IMR-90 (cell line): ENCODE measurements around the gene SHISAL2B. TPM values are rescaled to one million over a fixed set of nuclear protein-coding genes. Genes with fewer than 3 reads are reported as not detected.

Experiments
- ATAC-seq: fragments of 200-7000 bp; cut with Tn5 transposase; 2 replicates; pipeline ENCODE4 v1.9.1; 2020; ENCODE audit warnings: low read depth, mild to moderate bottlenecking, moderate library complexity
- BruUV-seq: library from RNA; stranded (reverse); fragments of 400-500 nt; replicated peaks from 2 replicates; lab custom pipeline; 2021; lab: Mats Ljungman, UMichigan
- CTCF ChIA-PET: fragments of 300-600 bp; formaldehyde crosslinking; extraction: SDS; loops from one replicate; lab custom pipeline; 2021; ENCODE audit warnings: antibody characterized with exemption; lab: Yijun Ruan, JAX
- POLR2A ChIA-PET: fragments of 300-600 bp; sonication (Branson Sonifier 250); formaldehyde crosslinking; loops from one replicate; lab custom pipeline; 2022; ENCODE audit warnings: antibody characterized with exemption; ENCODE audit not compliant: unreplicated experiment; lab: Charles Lee
- DNase-seq: peaks from one replicate; pipeline ENCODE4 v3.0.0; 2013
- H2AFZ ChIP-seq: replicated peaks from 2 replicates; pipeline ENCODE3; 2013; ENCODE audit warnings: low read length, mild to moderate bottlenecking; ENCODE audit not compliant: poor library complexity
- H2AK5ac ChIP-seq: 2 replicates; pipeline ENCODE4 v1.6.1; 2013; ENCODE audit warnings: low read depth, low read length, inconsistent platforms
- H2AK9ac ChIP-seq: replicated peaks from 2 replicates; pipeline ENCODE3; 2013; ENCODE audit warnings: mild to moderate bottlenecking, low read depth, low read length, moderate library complexity; ENCODE audit not compliant: poor library complexity
- H2BK120ac ChIP-seq: 2 replicates; pipeline ENCODE4 v1.6.1; 2013; ENCODE audit warnings: low read depth, low read length, inconsistent platforms
- H2BK15ac ChIP-seq: 3 replicates; pipeline ENCODE4 v1.6.1; 2013; ENCODE audit warnings: low read depth, low read length, inconsistent platforms
- H2BK20ac ChIP-seq: 2 replicates; pipeline ENCODE4 v1.6.1; 2013; ENCODE audit warnings: low read depth, mild to moderate bottlenecking, inconsistent platforms, low read length, moderate library complexity
- H2BK5ac ChIP-seq: 2 replicates; pipeline ENCODE4 v1.6.1; 2013; ENCODE audit warnings: mild to moderate bottlenecking, low read depth, low read length, inconsistent platforms; ENCODE audit not compliant: poor library complexity, severe bottlenecking
- H3K14ac ChIP-seq: replicated peaks from 2 replicates; pipeline ENCODE4 v1.6.1; 2013; ENCODE audit warnings: low read depth, low read length, inconsistent platforms
- H3K18ac ChIP-seq: 2 replicates; pipeline ENCODE4 v1.6.1; 2013; ENCODE audit warnings: low read depth, low read length, control low read depth
- H3K23ac ChIP-seq: 2 replicates; pipeline ENCODE4 v1.6.1; 2013; ENCODE audit warnings: low read depth, low read length, inconsistent platforms
- H3K27ac ChIP-seq: 2 replicates; pipeline ENCODE4 v1.5.1; 2013; ENCODE audit warnings: mild to moderate bottlenecking, control low read depth, low read length; ENCODE audit not compliant: insufficient read depth
- H3K27me3 ChIP-seq: 2 replicates; pipeline ENCODE4 v1.6.1; 2013; ENCODE audit warnings: low read length; ENCODE audit not compliant: control insufficient read depth, insufficient read depth
- H3K36me3 ChIP-seq: 2 replicates; pipeline ENCODE4 v1.6.1; 2013; ENCODE audit warnings: low read length, mixed read lengths; ENCODE audit not compliant: control insufficient read depth, insufficient read depth
- H3K4ac ChIP-seq: 2 replicates; pipeline ENCODE4 v1.6.1; 2013; ENCODE audit warnings: low read depth, low read length, inconsistent platforms
- H3K4me1 ChIP-seq: 2 replicates; pipeline ENCODE4 v1.6.1; 2013; ENCODE audit warnings: low read length, mixed read lengths; ENCODE audit not compliant: control insufficient read depth, insufficient read depth
- H3K4me2 ChIP-seq: 2 replicates; pipeline ENCODE4 v1.6.1; 2013; ENCODE audit warnings: low read depth, mild to moderate bottlenecking, control low read depth, low read length, moderate library complexity
- H3K4me3 ChIP-seq: 2 replicates; pipeline ENCODE4 v1.5.1; 2013; ENCODE audit warnings: low read depth, mild to moderate bottlenecking, control low read depth, low read length, moderate library complexity; ENCODE audit not compliant: insufficient read depth
- H3K56ac ChIP-seq: 2 replicates; pipeline ENCODE4 v1.6.1; 2013; ENCODE audit warnings: low read length, inconsistent platforms; ENCODE audit not compliant: insufficient read depth; ENCODE audit errors: extremely low read depth
- H3K79me1 ChIP-seq, 2 experiments: 2 replicates each; pipeline ENCODE4 v1.6.1; 2013; ENCODE audit warnings: low read length in 2 of 2, inconsistent platforms in 1 of 2, low read depth in 1 of 2
- H3K9ac ChIP-seq: 2 replicates; pipeline ENCODE4 v1.6.1; 2013; ENCODE audit warnings: low read depth, low read length, control low read depth
- H3K9me1 ChIP-seq: 2 replicates; pipeline ENCODE4 v1.6.1; 2013; ENCODE audit warnings: low read length, inconsistent platforms; ENCODE audit not compliant: insufficient read depth
- H3K9me3 ChIP-seq: 2 replicates; pipeline ENCODE4 v1.6.1; 2013; ENCODE audit warnings: low read length; ENCODE audit not compliant: control insufficient read depth, insufficient read depth
- H4K20me1 ChIP-seq: 2 replicates; pipeline ENCODE4 v1.6.1; 2013; ENCODE audit warnings: low read length, inconsistent platforms; ENCODE audit not compliant: insufficient read depth
- H4K5ac ChIP-seq: 2 replicates; pipeline ENCODE4 v1.6.1; 2013; ENCODE audit warnings: mild to moderate bottlenecking, low read depth, low read length, control low read depth
- H4K8ac ChIP-seq, 2 experiments: 2 replicates each; pipeline ENCODE4 v1.6.1; 2013; ENCODE audit warnings: low read depth in 2 of 2, low read length in 2 of 2, control low read depth in 1 of 2, inconsistent platforms in 1 of 2
- H4K91ac ChIP-seq: 2 replicates; pipeline ENCODE4 v1.6.1; 2013; ENCODE audit warnings: low read depth, low read length, inconsistent platforms; ENCODE audit not compliant: insufficient read depth
- BHLHE40 ChIP-seq: fragments of 150-350 bp; IDR thresholded peaks from 2 replicates; pipeline ENCODE4 v1.6.1; 2016; ENCODE audit warnings: mild to moderate bottlenecking, low read depth, low read length
- MAZ ChIP-seq: IDR thresholded peaks from 2 replicates; pipeline ENCODE4 v1.6.1; 2012; ENCODE audit warnings: low read depth, mild to moderate bottlenecking, low read length, improper control_type of control experiment, moderate library complexity, borderline replicate concordance
- SMC3 ChIP-seq: fragments of 150-350 bp; IDR thresholded peaks from 2 replicates; pipeline ENCODE4 v1.6.1; 2016; ENCODE audit warnings: low read depth, mild to moderate bottlenecking, antibody characterized with exemption, low read length, moderate library complexity
- WGBS, 2 experiments: methylation state at CpG; one replicate each; pipeline versions ENCODE4 v1.1.5 to v1.1.7; 2013; ENCODE audit warnings: missing lambda C conversion rate in 2 of 2; ENCODE audit not compliant: insufficient read length in 1 of 2; ENCODE audit errors: extremely low coverage in 2 of 2; 5-methylcytosine and 5-hydroxymethylcytosine counted together
- dilution Hi-C: fragments of 300-500 bp; cut with HindIII; formaldehyde crosslinking; loops from one replicate; pipeline ENCODE4 v1.14.3; 2018; ENCODE audit warnings: low sequenced_read_pairs; ENCODE audit not compliant: unreplicated experiment
- in situ Hi-C: fragments of 300-500 bp; cut with MboI; formaldehyde crosslinking; loops from 3 replicates; pipeline ENCODE4 v1.14.3; 2019; ENCODE audit warnings: low sequenced_read_pairs, inconsistent platforms, mixed read lengths
- intact Hi-C: fragments of 100-400 bp; cut with micrococcal nuclease; formaldehyde crosslinking; loops from 2 replicates; pipeline ENCODE4 v1.10.0; 2022
- polyA plus RNA-seq, 3 experiments: library from polyadenylated mRNA; depleted of rRNA; stranded (reverse); fragments of >200 nt; gene quantifications; 2 replicates each; pipeline ENCODE4 v1.2.3, GENCODE V29; 2012; ENCODE audit warnings: low replicate concordance in 1 of 3
- total RNA-seq: library from RNA; depleted of rRNA; stranded (reverse); fragments of >200 nt; gene quantifications from 2 replicates; pipeline ENCODE4 v1.2.3, GENCODE V29; 2012
- TF ChIP-seq, protein P1 (sequence below): fragments of 150-350 bp; IDR thresholded peaks from 2 replicates; pipeline ENCODE4 v1.6.1; 2016; ENCODE audit warnings: low read depth, mild to moderate bottlenecking, low read length, moderate library complexity, borderline replicate concordance
- TF ChIP-seq, protein P2 (sequence below): conservative IDR thresholded peaks from 2 replicates; pipeline ENCODE4 v1.5.1; 2012; ENCODE audit warnings: mild to moderate bottlenecking, low read depth, low read length, improper control_type of control experiment

The SHISAL2B gene
- total and polyA plus RNA-seq, 2 of the 4 experiments (the other 2 are of a cell fraction): not detected

DNA sequence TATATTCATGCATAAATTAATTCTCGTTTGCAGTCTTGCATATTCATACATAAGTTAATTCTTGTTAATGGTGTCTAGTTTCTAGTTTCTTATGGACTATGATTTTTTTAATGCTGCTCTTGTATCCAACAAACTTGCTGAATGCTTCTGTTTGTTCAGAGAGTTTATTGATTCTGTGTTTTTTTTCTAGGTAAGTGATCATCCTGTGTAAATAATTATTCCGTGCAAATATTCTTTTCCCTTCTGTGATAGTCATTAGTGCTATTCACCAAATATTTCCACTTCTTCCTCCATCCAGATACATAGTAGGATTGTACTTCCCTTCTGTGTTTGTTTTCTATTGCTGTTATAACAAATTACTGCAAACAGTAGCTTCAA lies 35.8 kb upstream of the SHISAL2B start (continued):
- TF ChIP-seq, protein P1, sequence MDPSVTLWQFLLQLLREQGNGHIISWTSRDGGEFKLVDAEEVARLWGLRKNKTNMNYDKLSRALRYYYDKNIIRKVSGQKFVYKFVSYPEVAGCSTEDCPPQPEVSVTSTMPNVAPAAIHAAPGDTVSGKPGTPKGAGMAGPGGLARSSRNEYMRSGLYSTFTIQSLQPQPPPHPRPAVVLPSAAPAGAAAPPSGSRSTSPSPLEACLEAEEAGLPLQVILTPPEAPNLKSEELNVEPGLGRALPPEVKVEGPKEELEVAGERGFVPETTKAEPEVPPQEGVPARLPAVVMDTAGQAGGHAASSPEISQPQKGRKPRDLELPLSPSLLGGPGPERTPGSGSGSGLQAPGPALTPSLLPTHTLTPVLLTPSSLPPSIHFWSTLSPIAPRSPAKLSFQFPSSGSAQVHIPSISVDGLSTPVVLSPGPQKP: no peak

DNA sequence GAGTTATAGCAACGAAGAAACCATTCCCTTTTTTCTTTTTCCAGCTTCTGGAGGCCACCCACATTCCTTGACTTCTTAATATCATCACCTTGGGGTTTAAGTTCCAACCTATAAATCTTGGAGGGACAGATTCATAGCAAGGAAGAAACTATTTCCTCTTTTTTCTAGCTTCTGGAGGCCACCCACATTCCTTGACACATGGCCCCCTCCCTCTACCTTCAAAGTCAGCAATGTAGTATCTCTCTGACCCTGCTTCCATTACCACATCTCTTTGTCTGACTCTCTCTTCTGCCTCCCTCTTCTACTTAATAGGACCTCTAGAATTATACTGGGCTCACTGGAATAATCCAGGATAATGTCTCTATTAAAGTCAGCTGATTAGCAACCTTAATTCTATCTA lies 34.7 kb upstream of the SHISAL2B start:
- no peak overlapping the region for H3K56ac ChIP-seq
- H3K36me3 ChIP-seq: no peaks in the 10 kb centered on the region
- ATAC-seq: no peak
- H2BK120ac ChIP-seq: no peak overlapping the region
- H2BK20ac ChIP-seq: no peak overlapping the region
- H3K79me1 ChIP-seq: no peaks in the 10 kb centered on the region
- H2AK5ac ChIP-seq: no peak overlapping the region
- H2BK5ac ChIP-seq: no peak overlapping the region
- no peaks in the 10 kb centered on the region; the same call in 1 of the 2 replicates for H3K27me3 ChIP-seq
- dilution Hi-C loops: no loop called here
- H2AFZ ChIP-seq: no peak overlapping the region
- no peak overlapping the region for H3K18ac ChIP-seq
- no peak overlapping the region for H2AK9ac ChIP-seq
- ChIA-PET CTCF (interaction anchor here (0.7 kb wide), 1 partner anchor 22 kb away, joined by 4 read pairs; no protein-coding TSS in a partner anchor), POLR2A (no interaction called here)
- BruUV-seq: no TSS peak
- intact Hi-C loops: no loop called here
- no CpG with 5 or more reads among the region's 1 CpG for WGBS, 2 experiments
- H2BK15ac ChIP-seq: no peak overlapping the region
- no peak overlapping the region for H3K4me3 ChIP-seq
- no peaks in the 10 kb centered on the region for H4K20me1 ChIP-seq
- H3K9me1 ChIP-seq: no peaks in the 10 kb centered on the region
- no peak overlapping the region for H3K9ac ChIP-seq
- H3K23ac ChIP-seq: no peak overlapping the region
- no peak overlapping the region for H3K4me2 ChIP-seq
- H3K4me1 ChIP-seq: no peaks in the 10 kb centered on the region
- no peak overlapping the region for H3K14ac ChIP-seq
- no peak overlapping the region for H4K5ac ChIP-seq
- no peak overlapping the region for H4K8ac ChIP-seq
- no peak overlapping the region for H3K27ac ChIP-seq
- in situ Hi-C loops: no loop called here
- H3K9me3 ChIP-seq: no peaks in the 10 kb centered on the region
- H4K91ac ChIP-seq: no peak overlapping the region
- TF ChIP-seq BHLHE40 (no peak), SMC3 (no peak), MAZ (no peak)
- TF ChIP-seq, protein P2, sequence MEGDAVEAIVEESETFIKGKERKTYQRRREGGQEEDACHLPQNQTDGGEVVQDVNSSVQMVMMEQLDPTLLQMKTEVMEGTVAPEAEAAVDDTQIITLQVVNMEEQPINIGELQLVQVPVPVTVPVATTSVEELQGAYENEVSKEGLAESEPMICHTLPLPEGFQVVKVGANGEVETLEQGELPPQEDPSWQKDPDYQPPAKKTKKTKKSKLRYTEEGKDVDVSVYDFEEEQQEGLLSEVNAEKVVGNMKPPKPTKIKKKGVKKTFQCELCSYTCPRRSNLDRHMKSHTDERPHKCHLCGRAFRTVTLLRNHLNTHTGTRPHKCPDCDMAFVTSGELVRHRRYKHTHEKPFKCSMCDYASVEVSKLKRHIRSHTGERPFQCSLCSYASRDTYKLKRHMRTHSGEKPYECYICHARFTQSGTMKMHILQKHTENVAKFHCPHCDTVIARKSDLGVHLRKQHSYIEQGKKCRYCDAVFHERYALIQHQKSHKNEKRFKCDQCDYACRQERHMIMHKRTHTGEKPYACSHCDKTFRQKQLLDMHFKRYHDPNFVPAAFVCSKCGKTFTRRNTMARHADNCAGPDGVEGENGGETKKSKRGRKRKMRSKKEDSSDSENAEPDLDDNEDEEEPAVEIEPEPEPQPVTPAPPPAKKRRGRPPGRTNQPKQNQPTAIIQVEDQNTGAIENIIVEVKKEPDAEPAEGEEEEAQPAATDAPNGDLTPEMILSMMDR: no peak
- DNase-seq: no peak
- H3K4ac ChIP-seq: no peak overlapping the region
